Sigmoid colon (tissue), 4 donors: ENCODE data around the gene PTPRO.

ENCODE experiments used
- CTCF ChIP-seq, 4 experiments: fragments of 450-650 bp in 3 of 4; fragments of 200-600 bp in 1 of 4; IDR thresholded peaks; one replicate each; pipeline ENCODE4 v1.5.1; 2016 to 2019; ENCODE audit warnings: antibody characterized with exemption in 4 of 4, mild to moderate bottlenecking in 3 of 4, moderate library complexity in 2 of 4
- POLR2A ChIP-seq, 2 donors: fragments of 450-650 bp; IDR thresholded peaks; one replicate each; pipeline ENCODE4 v1.6.1; 2016; ENCODE audit warnings: antibody characterized with exemption in 2 of 2, mild to moderate bottlenecking in 2 of 2, moderate library complexity in 2 of 2
- POLR2AphosphoS5 ChIP-seq, 4 donors: sonication (generic); formaldehyde crosslinking; IDR thresholded peaks; one replicate each; pipeline ENCODE4 v1.6.1; 2017; ENCODE audit warnings: antibody characterized with exemption in 4 of 4

DNA sequence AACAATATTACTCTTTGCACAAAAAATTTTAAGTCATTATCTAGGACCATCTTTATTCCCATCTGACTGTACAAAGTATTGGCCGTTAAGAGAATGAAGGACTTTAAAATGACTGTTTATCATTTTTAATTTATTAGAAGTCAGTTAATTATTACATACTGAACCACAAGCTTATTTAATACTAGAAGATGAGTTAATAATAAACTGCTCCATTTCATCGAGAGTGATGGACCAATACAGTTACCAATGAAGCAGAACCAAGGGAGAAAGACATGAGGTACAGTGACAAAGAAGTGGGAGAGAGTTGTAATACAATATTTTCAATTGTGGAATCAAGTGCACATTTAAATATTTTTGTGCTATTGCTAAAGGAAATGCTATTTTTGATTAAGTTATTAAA, 83.3 kb downstream of the PTPRO start:
- TF ChIP-seq POLR2A (IDR thresholded peaks at IDR 0.05) (no peak), POLR2AphosphoS5 (IDR thresholded peaks at IDR 0.05) (no peak), CTCF (IDR thresholded peaks at IDR 0.05) (no peak)
